ENCODE data around the gene LY6G5C.
A peak's percentile ranks its signal among the peaks of the same experiment; 100 is the strongest.

Gene LY6G5C

DNA sequence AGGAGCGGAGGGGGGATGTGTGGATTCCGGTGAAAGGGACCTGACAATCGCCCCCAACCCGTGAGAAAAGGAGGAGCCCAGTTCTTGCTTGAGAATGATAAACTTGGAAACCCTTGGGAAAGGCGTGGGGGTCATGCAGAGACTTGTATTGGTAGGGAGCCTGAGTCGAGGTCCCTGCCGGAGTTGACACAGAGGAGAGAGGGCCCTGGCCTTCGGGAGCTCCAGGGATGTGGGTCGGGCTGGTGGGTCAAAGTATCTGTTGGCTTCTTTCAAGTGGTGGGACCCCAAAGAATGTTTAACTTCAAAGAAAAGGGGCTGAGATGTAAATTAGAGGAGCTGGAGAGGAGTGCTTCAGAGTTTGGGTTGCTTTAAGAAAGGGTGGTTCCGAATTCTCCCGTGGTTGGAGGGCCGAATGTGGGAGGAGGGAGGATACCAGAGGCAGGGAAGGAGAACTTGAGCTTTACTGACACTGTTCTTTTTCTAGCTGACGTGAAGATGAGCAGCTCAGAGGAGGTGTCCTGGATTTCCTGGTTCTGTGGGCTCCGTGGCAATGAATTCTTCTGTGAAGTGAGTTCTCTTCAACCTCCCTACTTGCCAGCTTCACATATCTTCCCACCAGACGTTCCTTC is 14.4 kb downstream of the LY6G5C start:
- WGBS (ENCODE audit: extremely low coverage, insufficient coverage, low lambda C conversion rate): no CpG with 5 or more reads among the region's 15 CpGs

DNA sequence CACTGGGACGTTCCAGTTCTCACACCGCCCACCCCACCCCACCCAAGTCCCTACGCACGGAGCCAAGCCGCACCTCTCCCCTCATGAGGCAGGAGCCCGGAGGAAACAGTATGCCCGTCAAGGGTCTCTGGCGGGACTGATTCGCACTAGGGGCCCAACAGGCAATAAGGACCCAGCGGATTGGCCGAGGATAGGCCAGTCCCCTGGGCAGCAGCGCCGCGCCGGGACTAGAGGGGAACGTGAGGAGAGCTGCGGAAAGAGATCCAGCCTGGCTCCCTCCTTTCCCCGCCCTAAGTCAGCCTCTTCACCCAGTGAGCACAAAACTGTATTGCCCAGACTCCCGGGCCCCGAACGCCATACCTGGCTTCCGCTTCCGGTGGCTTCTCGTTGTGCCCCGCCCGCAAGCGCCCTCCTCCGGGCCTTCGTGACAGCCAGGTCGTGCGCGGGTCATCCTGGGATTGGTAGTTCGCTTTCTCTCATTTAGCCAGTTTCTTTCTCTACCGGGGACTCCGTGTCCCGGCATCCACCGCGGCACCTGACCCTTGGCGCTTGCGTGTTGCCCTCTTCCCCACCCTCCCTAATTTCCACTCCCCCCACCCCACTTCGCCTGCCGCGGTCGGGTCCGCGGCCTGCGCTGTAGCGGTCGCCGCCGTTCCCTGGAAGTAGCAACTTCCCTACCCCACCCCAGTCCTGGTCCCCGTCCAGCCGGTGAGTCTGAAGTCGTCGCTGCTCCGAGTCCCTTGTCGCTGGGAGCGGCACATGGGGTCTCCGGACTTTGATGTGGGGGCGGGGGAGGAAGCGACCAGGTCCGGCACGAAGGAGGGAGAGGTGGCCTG is 15.1 kb downstream of the LY6G5C start, which contains the start of gene CSNK2B:
CSNK2B (plus strand) TSS at position 580 of the 836 bp plus-strand sequence. CDS start 752 bp downstream, outside the sequence.
- peaks cover 32% of the 10 kb centered on the region for H3K79me1 ChIP-seq (ENCODE audit: low read length)
- peak within 1 kb of the TSS; percentile 90 for H3K23ac ChIP-seq (ENCODE audit: low read length)
- H3K4me2 ChIP-seq (ENCODE audit: low read length): peak within 1 kb of the TSS; percentile 90
- peak within 1 kb of the TSS; percentile 99 for H3K9ac ChIP-seq (ENCODE audit: low read length)
- peak within 1 kb of the TSS; percentile 46 for H2BK120ac ChIP-seq (ENCODE audit: low read depth, low read length)
- no peak within 1 kb of the TSS for H4K5ac ChIP-seq (ENCODE audit: low read length)
- H4K8ac ChIP-seq (ENCODE audit: low read depth, low read length): peak within 1 kb of the TSS; percentile 70
- peaks cover 38% of the 10 kb centered on the region for H3K79me2 ChIP-seq (ENCODE audit: control insufficient read depth, insufficient read depth, low read length)
- peak within 1 kb of the TSS; percentile 64 for H3K18ac ChIP-seq (ENCODE audit: low read length)
- peak within 1 kb of the TSS; percentile 99 for H3K56ac ChIP-seq (ENCODE audit: low read length)
- whole genome bisulfite sequencing (ENCODE audit: extremely low coverage, insufficient coverage, low lambda C conversion rate): no CpG with 5 or more reads among the region's 63 CpGs
- H3K4me1 ChIP-seq (ENCODE audit: control insufficient read depth, low read depth, low read length): peaks cover 8% of the 10 kb centered on the region
- peaks cover 14% of the 10 kb centered on the region for H3K36me3 ChIP-seq (ENCODE audit: control insufficient read depth, insufficient read depth, low read length)
- peak within 1 kb of the TSS; percentile 76 for H3K4ac ChIP-seq (ENCODE audit: low read depth, low read length)
- no peaks in the 10 kb centered on the region for H3K27me3 ChIP-seq (ENCODE audit: insufficient read depth, low read length, poor library complexity)
- H3K4me3 ChIP-seq (ENCODE audit: low read length): peak within 1 kb of the TSS; percentile 97
- H3K27ac ChIP-seq (ENCODE audit: low read depth, low read length): peak within 1 kb of the TSS; percentile 95
- H2AK5ac ChIP-seq (ENCODE audit: low read length): peak within 1 kb of the TSS; percentile 82
- peak within 1 kb of the TSS; percentile 77 for H2BK5ac ChIP-seq (ENCODE audit: low read length)
- DNase-seq: peak; percentile 99
- H2BK15ac ChIP-seq (replicated peaks; ENCODE audit: low read depth): no peak within 1 kb of the TSS

More for the DNA sequence above, 14.4 kb downstream of the LY6G5C start:
- DNase-seq: no peak
- H3K79me2 ChIP-seq (ENCODE audit: control insufficient read depth, insufficient read depth, low read length): peaks cover 38% of the 10 kb centered on the region
- H2BK5ac ChIP-seq (ENCODE audit: low read length): no peak overlapping the region
- H3K27ac ChIP-seq (ENCODE audit: low read depth, low read length): peak overlapping the region; percentile 84
- H3K4ac ChIP-seq (ENCODE audit: low read depth, low read length): peak overlapping the region; percentile 74
- H3K18ac ChIP-seq (ENCODE audit: low read length): peak overlapping the region; percentile 64
- H3K4me1 ChIP-seq (ENCODE audit: control insufficient read depth, low read depth, low read length): peaks cover 8% of the 10 kb centered on the region
- no peaks in the 10 kb centered on the region for H3K27me3 ChIP-seq (ENCODE audit: insufficient read depth, low read length, poor library complexity)
- peak overlapping the region; percentile 98 for H3K9ac ChIP-seq (ENCODE audit: low read length)
- no peak overlapping the region for H4K5ac ChIP-seq (ENCODE audit: low read length)
- H3K4me3 ChIP-seq (ENCODE audit: low read length): peak overlapping the region; percentile 97
- H3K56ac ChIP-seq (ENCODE audit: low read length): peak overlapping the region; percentile 99
- peaks cover 33% of the 10 kb centered on the region for H3K79me1 ChIP-seq (ENCODE audit: low read length)
- H2BK15ac ChIP-seq (replicated peaks; ENCODE audit: low read depth): no peak overlapping the region
- no peak overlapping the region for H2BK120ac ChIP-seq (ENCODE audit: low read depth, low read length)
- H3K36me3 ChIP-seq (ENCODE audit: control insufficient read depth, insufficient read depth, low read length): peaks cover 15% of the 10 kb centered on the region
- peak overlapping the region; percentile 90 for H3K4me2 ChIP-seq (ENCODE audit: low read length)
- H2AK5ac ChIP-seq (ENCODE audit: low read length): peak overlapping the region; percentile 34
- peak overlapping the region; percentile 70 for H4K8ac ChIP-seq (ENCODE audit: low read depth, low read length)
- H3K23ac ChIP-seq (ENCODE audit: low read length): peak overlapping the region; percentile 90

DNA sequence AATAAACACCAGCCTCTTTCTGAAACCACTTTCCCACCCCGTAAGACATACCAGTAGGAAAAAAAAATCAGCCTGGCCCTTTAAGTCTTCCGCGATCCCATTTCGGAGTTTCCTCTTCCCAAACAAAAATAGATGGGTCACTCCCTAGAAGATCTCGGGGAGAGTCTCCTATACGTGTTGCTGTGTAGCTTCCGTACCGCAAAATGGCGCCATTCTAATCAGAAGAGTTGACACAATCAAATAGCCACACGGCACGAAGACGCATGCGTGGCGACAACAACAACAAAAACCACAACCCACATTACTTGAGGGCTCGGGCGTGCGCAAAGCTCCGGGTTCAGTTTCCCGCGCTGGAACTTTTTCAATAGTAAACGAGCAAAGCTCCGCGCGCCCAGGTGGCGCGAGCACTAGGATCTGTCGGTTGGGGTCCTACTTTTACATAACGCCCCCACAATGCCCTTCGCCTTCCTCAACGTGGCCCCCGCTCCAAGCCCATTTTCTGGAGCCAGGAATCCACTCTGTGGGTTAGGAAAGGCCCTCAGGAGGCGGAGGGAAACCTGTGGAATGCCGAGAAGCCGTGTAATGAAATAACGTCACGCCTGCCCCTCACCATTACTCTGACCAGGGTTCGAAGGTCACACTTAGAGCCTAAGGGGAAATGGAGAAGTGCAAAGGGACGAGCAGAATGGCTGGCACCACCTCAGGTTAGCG is 15.9 kb downstream of the LY6G5C start, which contains the start of gene GPANK1:
GPANK1 (minus strand) TSS at position 208 of the 711 bp plus-strand sequence. CDS start 519 bp downstream, outside the sequence.
- H3K27ac ChIP-seq (ENCODE audit: low read depth, low read length): peak within 1 kb of the TSS; percentile 95
- H4K8ac ChIP-seq (ENCODE audit: low read depth, low read length): no peak within 1 kb of the TSS
- H2BK5ac ChIP-seq (ENCODE audit: low read length): peak within 1 kb of the TSS; percentile 41
- peaks cover 42% of the 10 kb centered on the region for H3K79me2 ChIP-seq (ENCODE audit: control insufficient read depth, insufficient read depth, low read length)
- H2BK15ac ChIP-seq (replicated peaks; ENCODE audit: low read depth): no peak within 1 kb of the TSS
- H3K56ac ChIP-seq (ENCODE audit: low read length): peak within 1 kb of the TSS; percentile 98
- peak within 1 kb of the TSS; percentile 90 for H3K4me3 ChIP-seq (ENCODE audit: low read length)
- peaks cover 8% of the 10 kb centered on the region for H3K4me1 ChIP-seq (ENCODE audit: control insufficient read depth, low read depth, low read length)
- peak within 1 kb of the TSS; percentile 63 for H3K4me2 ChIP-seq (ENCODE audit: low read length)
- peak within 1 kb of the TSS; percentile 33 for H4K5ac ChIP-seq (ENCODE audit: low read length)
- H3K4ac ChIP-seq (ENCODE audit: low read depth, low read length): peak within 1 kb of the TSS; percentile 76
- no CpG with 5 or more reads among the region's 39 CpGs for WGBS (ENCODE audit: extremely low coverage, insufficient coverage, low lambda C conversion rate)
- DNase-seq: peak; percentile 95
- peaks cover 11% of the 10 kb centered on the region for H3K36me3 ChIP-seq (ENCODE audit: control insufficient read depth, insufficient read depth, low read length)
- peak within 1 kb of the TSS; percentile 46 for H2BK120ac ChIP-seq (ENCODE audit: low read depth, low read length)
- peak within 1 kb of the TSS; percentile 20 for H3K18ac ChIP-seq (ENCODE audit: low read length)
- peak within 1 kb of the TSS; percentile 99 for H3K9ac ChIP-seq (ENCODE audit: low read length)
- peaks cover 33% of the 10 kb centered on the region for H3K79me1 ChIP-seq (ENCODE audit: low read length)
- no peaks in the 10 kb centered on the region for H3K27me3 ChIP-seq (ENCODE audit: insufficient read depth, low read length, poor library complexity)
- H2AK5ac ChIP-seq (ENCODE audit: low read length): peak within 1 kb of the TSS; percentile 82
- H3K23ac ChIP-seq (ENCODE audit: low read length): no peak within 1 kb of the TSS

DNA sequence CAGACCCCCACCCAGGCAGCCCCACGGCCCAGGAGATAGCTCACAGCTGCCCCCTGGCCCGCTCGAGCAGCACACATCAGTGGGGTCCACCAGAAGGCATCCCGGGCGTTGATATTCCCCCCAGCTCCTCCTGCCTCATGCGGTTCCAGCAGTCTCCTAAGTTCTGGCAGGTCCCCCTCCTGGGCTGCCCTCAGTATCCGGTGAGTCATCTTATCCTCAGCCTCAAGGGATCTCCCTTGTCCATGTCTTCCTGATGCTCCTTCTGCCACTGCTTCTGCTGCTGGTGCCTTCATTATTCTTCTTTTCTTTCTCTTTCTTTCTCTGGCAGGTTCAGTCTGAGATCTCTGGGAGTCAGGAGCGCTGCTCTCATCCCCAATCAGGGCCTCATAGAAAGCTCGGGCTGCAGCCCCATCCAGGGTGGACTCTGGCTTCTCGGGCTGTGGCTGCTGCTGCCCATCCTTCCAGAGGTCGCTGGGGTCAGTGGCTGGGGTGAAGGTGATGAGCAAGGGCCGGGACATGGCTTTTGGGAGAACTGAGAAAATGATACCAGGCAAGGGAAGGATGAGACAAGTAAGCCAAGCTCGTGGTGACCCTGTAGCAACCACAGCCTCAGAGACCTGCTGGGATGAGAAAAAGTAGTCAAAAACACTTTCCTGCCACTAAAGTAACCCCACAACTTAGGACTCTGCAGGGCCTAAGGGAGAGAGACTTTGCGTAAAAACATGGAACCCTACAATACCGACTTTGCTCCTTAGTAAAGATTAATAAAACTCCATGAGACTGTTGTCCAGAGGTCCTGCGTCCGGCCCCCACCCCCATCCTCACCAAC is 16.7 kb downstream of the LY6G5C start:
- no peak overlapping the region for H2BK120ac ChIP-seq (ENCODE audit: low read depth, low read length)
- no peak overlapping the region for H2BK15ac ChIP-seq (replicated peaks; ENCODE audit: low read depth)
- H2AK5ac ChIP-seq (ENCODE audit: low read length): peak overlapping the region; percentile 76
- H3K79me1 ChIP-seq (ENCODE audit: low read length): peaks cover 35% of the 10 kb centered on the region
- peak overlapping the region; percentile 33 for H4K5ac ChIP-seq (ENCODE audit: low read length)
- H3K4me2 ChIP-seq (ENCODE audit: low read length): peak overlapping the region; percentile 63
- peak overlapping the region; percentile 98 for H3K56ac ChIP-seq (ENCODE audit: low read length)
- no peak overlapping the region for H4K8ac ChIP-seq (ENCODE audit: low read depth, low read length)
- peaks cover 11% of the 10 kb centered on the region for H3K4me1 ChIP-seq (ENCODE audit: control insufficient read depth, low read depth, low read length)
- no peak overlapping the region for H3K23ac ChIP-seq (ENCODE audit: low read length)
- peak overlapping the region; percentile 90 for H3K4me3 ChIP-seq (ENCODE audit: low read length)
- H3K27me3 ChIP-seq (ENCODE audit: insufficient read depth, low read length, poor library complexity): no peaks in the 10 kb centered on the region
- H3K27ac ChIP-seq (ENCODE audit: low read depth, low read length): peak overlapping the region; percentile 95
- H2BK5ac ChIP-seq (ENCODE audit: low read length): peak overlapping the region; percentile 41
- H3K9ac ChIP-seq (ENCODE audit: low read length): peak overlapping the region; percentile 99
- no CpG with 5 or more reads among the region's 17 CpGs for WGBS (ENCODE audit: extremely low coverage, insufficient coverage, low lambda C conversion rate)
- peak; percentile 73 for DNase-seq
- peak overlapping the region; percentile 20 for H3K18ac ChIP-seq (ENCODE audit: low read length)
- peak overlapping the region; percentile 61 for H3K4ac ChIP-seq (ENCODE audit: low read depth, low read length)
- peaks cover 49% of the 10 kb centered on the region for H3K79me2 ChIP-seq (ENCODE audit: control insufficient read depth, insufficient read depth, low read length)
- peaks cover 9% of the 10 kb centered on the region for H3K36me3 ChIP-seq (ENCODE audit: control insufficient read depth, insufficient read depth, low read length)
